Activated effector memory CD4-positive, alpha-beta T cell treated with anti-CD3 and anti-CD28 coated beads, Interleukin-2, amount 50 U/mL, for 16 hours (primary cell): ENCODE measurements around the gene ANTKMT.
"Not testable (repeated sequence)": the region's sequence is repeated elsewhere in the genome, so short reads cannot be mapped to it uniquely, and the experiment has no call there.

Source experiments
- DNase-seq: peaks from one replicate; pipeline ENCODE4 v3.0.0-alpha.2; 2020

The ANTKMT gene

GRCh38 chr16:746637-747036 is 25.7 kb downstream of the ANTKMT start:
- no peak for DNase-seq

- no peak for DNase-seq
Observed at GRCh38 chr16:747978-748746, 27.2 kb downstream of the ANTKMT start.

DNA sequence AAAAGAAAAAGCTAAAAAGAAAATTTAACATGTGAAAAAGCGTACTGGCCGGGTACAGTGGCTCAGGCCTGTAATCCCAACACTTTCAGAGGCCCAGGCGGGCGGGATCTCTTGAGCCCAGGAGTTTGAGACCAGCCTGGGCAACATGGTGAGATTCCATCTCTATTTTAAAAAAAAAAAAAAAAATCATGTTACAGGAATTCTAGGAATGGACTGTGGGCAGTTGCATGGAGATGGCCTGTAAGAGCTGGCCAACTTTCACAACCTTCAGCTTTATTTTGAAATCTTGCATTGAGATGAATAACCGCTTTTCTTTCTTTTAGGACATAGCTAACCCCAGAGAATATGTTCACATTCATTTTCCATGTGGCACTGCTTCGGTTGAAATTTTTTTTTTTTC is 28.1 kb downstream of the ANTKMT start:
- DNase-seq, result no peak

DNA sequence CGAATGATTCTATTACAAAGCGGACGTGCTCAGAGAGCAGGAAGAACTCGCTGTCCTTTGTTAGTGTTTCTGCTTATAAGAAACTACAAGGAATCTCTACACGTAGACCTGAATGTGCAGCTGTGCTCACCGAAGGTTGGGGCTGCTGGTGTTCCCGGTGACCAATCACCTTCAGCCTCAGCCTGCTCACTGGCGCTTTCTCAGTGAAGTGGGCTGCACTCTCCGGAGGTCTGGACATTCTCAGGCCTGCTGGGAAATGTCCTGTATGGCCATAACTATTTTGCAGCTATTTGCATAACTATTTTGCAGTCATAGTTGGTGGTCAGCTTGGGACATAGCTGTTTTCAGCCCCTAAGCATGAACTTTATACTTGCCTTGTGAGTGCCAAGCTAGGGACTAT is 29.5 kb downstream of the ANTKMT start:
- no peak for DNase-seq

GRCh38 chr16:751152-752006 is 30.4 kb downstream of the ANTKMT start:
- DNase-seq, result no peak

DNA sequence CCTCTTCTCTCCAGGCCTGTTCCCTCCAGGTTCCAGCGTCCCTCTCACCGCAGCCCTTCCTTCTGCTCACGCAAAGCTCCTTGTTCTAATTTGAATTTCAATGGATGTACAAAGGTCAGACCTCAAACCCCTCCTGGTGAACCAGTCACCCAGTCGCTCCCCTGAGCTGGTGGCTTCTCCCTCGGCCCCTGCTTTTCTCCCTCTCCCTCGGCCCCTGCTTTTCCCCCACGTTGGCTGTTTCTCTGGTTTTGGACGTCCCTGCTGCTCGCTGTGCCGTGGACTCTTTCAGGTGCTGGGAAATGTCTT is 31.0 kb downstream of the ANTKMT start:
- no peak for DNase-seq

DNA sequence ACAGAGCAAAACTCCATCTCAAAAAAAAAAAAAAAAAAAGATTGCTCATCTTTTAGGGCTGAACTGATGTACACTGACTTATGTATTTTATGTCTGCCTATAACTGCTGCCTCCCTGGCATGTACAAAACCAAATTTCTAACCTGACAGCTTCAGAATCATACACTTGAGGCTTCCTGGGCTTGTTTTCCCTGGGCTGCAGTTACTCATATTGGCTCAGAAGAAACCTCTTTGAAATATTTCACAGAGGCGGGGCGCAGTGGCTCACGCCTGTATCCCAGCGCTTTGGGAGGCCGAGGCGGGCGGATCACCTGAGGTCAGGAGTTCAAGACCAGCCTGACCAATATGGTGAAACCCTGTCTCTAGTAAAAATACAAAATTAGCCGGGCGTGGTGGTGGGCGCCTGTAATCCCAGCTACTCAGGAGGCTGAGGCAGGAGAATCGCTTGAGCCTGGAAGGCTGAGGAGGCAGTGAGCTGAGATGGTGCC is 33.2 kb downstream of the ANTKMT start:
- DNase-seq, result not testable (repeated sequence)

DNA sequence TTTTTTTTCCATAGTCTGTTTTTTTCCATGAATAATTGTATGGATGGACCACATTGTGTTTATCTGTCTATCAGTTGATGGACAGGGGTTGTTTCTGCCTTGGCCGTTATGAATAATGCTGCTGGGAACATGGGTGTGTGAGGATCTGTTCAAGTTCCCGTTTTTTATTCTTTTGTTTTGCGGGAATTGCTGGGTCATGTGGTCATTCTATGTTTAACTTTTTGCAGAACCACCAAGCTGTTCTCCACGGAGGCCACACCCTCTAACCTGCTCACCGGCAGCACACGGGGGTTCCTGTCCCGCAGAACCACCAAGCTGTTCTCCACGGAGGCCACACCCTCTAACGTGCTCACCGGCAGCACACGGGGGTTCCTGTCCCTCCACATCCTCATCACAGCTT is 33.7 kb downstream of the ANTKMT start:
- no peak for DNase-seq

DNA sequence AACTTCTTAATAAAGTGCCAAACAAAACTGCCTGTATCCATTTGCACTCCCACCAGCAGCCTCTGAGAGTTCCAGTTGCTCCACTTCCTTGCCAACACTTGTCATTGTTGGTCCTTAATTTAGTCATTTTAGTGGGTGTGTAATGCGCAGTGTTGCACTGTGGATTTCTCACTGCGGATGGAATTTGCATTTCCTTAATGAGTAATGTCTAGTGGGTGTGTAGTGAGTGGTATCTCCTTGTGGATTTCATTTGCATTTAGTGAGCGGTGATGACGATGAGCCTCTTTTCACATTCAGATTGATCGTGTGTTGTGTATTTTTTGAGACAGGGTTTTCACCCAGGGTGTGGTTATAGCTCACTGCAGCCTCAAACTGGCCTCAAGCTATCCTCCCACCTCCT is 35.5 kb downstream of the ANTKMT start:
- DNase-seq, result no peak

DNA sequence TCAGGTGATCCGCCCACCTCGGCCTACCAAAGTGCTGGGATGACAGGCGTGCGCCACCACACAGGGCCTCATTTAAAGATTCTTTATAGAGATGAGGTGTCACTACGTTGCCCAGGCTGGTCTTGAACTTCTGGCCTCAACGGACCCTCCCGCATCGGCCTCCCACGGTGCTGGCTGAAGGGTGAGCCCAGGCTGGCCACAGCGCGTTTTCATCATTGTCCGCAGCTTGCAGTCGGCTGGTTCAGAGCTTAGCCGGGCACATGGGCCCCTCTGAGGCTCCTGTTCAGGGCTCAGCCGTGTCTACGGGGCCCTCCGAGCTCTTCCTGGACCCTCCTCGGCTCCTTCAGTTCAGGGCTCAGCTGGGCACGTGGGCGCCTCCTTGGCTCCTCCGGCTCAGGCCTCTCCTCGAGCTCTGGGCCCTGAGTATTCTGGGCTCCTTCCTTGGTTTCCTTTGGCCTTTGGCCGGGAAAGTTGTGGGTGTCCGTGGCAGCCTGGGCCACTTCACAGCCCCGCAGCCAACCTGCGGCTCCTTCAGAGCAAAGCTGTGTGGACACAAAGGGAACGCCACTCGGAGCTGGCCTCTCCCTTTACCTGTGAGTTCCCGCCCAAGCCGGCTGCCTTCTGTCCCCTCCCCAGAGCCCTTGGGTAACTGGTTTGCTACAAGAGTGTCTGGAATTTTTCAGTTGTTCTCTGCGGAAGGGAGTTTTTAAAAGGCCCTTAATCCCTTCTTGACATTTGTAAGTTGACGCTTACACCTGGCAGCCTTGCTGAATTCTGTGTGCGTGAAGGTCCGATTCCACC is 38.4 kb downstream of the ANTKMT start:
- no peak for DNase-seq

GRCh38 chr16:760065-760464 is 39.1 kb downstream of the ANTKMT start:
- DNase-seq, result no peak

GRCh38 chr16:760545-761343 is 39.8 kb downstream of the ANTKMT start, which contains the start of gene MSLN:
Gene MSLN, plus strand, starts transcription at chr16:760734. Its CDS starts 1,947 bp downstream, at chr16:762681.
- DNase-seq, result no peak

- DNase-seq, result no peak
Observed at GRCh38 chr16:761625-762513, 40.9 kb downstream of the ANTKMT start.

DNA sequence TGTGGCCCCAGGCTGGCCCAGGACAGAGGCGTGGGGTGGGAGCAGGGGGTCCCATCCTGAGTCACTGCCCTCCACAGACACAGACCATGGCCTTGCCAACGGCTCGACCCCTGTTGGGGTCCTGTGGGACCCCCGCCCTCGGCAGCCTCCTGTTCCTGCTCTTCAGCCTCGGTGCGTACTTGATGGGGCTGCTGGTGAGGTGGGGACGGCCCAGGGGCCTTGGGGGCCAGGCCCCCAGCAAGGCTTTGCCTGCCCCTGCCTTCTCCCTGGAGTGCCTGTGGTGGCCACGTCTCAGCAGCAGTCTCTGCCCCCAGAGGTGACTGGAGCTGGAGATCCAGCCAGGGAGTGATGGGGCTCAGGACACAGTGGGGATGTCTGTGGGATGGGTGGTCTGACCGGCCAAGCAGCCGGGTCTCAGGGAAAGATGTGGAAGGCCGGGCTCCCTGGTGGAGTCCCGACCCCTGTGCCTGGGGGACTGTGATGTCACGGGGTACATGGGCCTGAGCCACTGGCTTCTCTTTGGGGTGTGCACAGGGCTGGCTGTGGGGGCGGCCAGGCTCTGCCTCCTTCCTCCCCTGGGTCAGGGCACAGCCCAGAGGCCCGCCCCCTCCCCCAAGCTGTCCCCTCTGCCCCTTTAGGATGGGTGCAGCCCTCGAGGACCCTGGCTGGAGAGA is 41.8 kb downstream of the ANTKMT start:
- DNase-seq, result no peak

GRCh38 chr16:763369-764183 is 42.6 kb downstream of the ANTKMT start:
- no peak for DNase-seq

DNA sequence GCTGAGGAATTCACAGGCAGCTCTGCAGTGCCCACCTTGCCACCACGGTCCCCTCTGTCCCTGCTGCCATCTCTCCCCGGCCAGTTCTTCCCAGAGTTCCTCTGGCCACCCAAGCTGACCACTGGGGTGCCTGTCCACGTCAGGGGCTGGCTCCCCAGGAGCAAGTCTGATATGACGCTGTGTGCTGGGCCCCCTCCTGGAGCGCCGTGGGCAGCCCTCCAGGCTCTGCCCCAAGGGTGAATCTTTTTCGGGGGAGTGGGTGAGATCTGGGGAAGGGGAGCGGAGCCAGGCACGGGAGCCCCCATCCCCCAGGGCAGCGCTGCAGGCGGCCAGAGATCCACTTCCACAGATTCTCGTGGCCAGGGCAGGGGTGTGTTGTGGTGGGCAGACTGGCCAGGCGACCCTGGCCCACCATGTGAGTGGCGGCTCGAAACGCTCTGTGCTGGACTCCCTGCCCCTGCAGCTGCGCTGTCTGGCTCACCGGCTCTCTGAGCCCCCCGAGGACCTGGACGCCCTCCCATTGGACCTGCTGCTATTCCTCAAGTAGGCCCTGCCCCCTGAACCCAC is 43.3 kb downstream of the ANTKMT start:
- no peak for DNase-seq

DNA sequence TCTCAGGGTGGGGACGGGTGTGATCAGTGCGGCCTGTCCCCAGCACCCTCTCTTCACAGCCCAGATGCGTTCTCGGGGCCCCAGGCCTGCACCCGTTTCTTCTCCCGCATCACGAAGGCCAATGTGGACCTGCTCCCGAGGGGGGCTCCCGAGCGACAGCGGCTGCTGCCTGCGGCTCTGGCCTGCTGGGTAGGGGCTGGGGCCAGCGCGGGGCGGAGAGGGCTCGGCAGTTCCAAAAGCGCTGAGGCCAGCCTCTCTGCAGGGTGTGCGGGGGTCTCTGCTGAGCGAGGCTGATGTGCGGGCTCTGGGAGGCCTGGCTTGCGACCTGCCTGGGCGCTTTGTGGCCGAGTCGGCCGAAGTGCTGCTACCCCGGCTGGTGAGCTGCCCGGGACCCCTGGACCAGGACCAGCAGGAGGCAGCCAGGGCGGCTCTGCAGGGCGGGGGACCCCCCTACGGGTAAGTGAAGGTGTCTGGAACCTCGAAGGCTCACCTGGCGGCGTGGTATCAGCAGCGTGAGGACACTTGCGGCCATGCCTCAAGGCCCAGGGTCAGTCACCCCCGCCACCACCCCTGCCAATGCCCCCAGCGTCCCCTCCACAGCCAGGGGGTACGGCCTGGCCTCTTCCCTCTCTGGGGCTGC is 44.0 kb downstream of the ANTKMT start:
- DNase-seq, result no peak

GRCh38 chr16:765488-765865 is 44.5 kb downstream of the ANTKMT start:
- no peak for DNase-seq
